SK-N-MC (cell line): ENCODE data around the gene CGB3.
"Not testable (repeated sequence)": the region's sequence is repeated elsewhere in the genome, so short reads cannot be mapped to it uniquely, and the experiment has no call there.

ENCODE experiments used
- EZH2 ChIP-seq: fragments of 200-600 bp; sonication (generic); IDR thresholded peaks from one replicate; pipeline ENCODE4 v1.6.1; 2017; ENCODE audit warnings: antibody characterized with exemption
- FOXP2 ChIP-seq: optimal IDR thresholded peaks from 2 replicates; pipeline ENCODE3; 2011; ENCODE audit warnings: mild to moderate bottlenecking, moderate library complexity; ENCODE audit not compliant: insufficient read depth; ENCODE audit errors: extremely low read length, control extremely low read depth
- POLR2AphosphoS5 ChIP-seq: IDR thresholded peaks from 2 replicates; pipeline ENCODE4 v1.6.1; 2012; ENCODE audit warnings: mild to moderate bottlenecking, low read depth, low read length, borderline replicate concordance

- not testable (repeated sequence) for TF ChIP-seq EZH2, POLR2AphosphoS5, FOXP2
Observed at GRCh38 chr19:49025088-49025487, 955 bp upstream of the CGB3 start.
